KBM-7 (cell line): ENCODE measurements around the gene IL34.

ENCODE experiments used
- DNase-seq: peaks from one replicate; pipeline ENCODE4 v3.0.0-alpha.2; 2015
- in situ Hi-C: fragments of 300-500 bp; cut with MboI; formaldehyde crosslinking; loops from 2 replicates; pipeline ENCODE4 v1.14.3; 2020; ENCODE audit warnings: low sequenced_read_pairs, low pct_unique_long_range_greater_than_20kb, mixed read lengths

IL34 gene

DNA sequence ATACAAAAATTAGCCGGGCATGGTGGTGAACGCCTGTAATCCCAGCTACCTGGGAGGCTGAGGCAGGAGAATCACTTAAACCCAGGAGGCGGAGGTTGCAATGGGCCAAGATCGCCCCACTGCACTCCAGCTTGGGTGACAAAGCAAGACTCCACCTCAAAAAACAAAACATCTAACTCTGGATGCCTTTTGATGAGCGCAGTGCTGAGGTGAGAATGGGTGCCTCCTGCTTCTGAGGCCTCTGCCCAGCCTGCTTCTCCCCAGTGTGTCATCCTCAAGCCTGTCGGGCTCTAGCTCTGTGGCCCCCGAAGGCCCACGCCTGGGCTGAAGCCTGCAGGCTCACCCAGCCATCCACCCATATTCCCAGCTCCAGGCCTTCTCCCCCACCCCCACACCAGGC, 50.0 kb downstream of the IL34 start:
- in situ Hi-C loops = no loop called here
- no peak for DNase-seq

DNA sequence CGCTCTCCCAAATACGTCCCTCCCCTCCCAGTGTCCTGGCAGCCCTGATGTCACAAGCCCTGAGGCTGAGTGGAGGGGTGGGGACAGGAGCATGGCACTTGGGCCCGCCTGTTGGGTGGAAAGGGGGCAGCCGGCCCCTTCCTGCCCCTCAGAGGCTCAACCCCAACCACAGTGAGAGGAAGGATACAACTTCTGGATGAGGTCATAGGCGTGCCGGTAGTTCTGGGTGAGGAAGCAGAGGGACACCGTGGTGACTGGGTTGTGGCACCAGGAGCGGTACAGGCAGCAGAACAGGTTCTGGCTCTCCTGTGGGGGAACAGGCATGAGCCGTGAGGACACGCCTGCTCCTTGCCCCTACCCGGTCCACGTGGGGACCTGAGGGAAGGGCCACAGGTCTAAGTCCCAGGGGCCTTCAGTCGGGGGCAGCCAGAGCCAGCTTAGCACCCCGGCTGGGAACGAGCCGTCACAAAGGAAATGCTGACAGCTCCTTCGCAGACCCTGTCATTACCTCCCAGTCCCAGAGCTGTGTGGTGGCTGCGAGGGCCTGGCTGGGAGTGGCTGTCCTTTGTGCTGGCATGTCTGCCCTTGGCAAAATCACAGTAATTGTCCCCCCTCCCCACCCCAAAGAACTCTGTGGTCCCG, 50.7 kb downstream of the IL34 start:
- DNase-seq = peak; percentile 69
- in situ Hi-C loops = no loop called here

DNA sequence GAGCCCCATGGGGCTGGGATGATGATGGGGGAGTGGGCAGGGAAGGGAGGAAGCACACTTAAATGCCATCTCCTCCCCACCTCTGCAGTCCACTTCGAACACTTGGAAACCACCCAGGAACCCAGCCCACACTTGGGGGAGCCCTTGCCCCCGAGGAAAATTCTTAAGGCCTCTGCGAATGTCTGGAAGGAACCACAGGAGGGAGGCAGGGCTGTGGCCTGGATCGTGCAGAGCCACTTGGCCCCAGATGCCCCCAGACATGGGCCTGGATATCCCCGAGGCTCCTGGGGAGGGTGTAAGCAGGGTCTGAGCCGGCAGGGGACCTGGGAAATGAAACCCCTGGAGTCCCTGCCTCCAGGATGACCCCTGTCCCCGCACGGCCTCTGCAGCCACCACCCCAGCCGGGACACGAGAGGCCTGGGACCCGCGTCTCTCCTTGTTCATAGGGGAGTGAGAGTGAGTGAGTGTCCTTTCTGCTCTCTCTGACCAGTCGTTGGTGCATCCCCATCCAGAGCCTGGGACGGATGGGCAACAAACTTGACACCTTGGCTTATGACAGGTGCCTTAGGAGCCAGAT, 51.3 kb downstream of the IL34 start:
- no peak for DNase-seq
- in situ Hi-C loops = no loop called here

DNA sequence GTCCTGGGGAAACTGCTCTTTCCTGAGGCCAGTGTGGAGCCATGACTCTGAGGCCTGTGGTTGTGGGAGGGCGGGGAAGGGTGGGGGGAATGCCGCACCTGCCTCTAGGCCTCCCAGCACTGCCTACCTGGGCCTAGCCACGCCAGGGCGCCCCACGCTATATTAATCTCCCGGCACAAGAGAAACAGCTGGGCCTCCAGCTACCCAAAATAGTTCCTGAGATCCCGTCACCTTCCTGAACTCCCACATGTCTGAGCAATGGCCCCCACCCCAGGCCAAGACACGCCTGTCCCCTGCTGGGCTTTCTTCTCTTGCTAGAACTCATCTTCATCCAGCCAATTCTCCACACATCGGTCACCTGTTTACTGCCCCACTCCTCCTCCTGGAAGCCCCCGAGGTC, 52.5 kb downstream of the IL34 start:
- DNase-seq = no peak
- in situ Hi-C loops = no loop called here

DNA sequence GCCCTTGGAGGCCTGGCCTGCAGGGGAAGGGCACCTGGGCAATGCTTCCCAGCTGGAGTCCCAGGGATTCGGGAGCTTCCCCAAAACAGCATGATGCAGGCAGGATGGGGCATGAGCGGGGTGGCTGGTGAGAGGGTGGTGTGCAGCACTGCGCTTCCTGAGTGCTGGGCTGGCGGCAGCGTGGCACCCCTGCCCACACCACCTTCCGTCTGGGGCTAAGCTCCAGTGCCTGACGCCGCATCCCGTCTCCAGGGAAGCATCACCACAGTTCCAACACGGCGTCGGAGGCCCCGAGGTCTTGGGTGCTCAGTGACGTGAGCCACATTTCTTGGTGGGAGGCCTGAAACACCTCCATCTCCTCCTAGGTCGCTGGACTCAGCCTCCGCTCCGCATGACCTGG, 53.3 kb downstream of the IL34 start:
- in situ Hi-C loops = no loop called here
- no peak for DNase-seq

DNA sequence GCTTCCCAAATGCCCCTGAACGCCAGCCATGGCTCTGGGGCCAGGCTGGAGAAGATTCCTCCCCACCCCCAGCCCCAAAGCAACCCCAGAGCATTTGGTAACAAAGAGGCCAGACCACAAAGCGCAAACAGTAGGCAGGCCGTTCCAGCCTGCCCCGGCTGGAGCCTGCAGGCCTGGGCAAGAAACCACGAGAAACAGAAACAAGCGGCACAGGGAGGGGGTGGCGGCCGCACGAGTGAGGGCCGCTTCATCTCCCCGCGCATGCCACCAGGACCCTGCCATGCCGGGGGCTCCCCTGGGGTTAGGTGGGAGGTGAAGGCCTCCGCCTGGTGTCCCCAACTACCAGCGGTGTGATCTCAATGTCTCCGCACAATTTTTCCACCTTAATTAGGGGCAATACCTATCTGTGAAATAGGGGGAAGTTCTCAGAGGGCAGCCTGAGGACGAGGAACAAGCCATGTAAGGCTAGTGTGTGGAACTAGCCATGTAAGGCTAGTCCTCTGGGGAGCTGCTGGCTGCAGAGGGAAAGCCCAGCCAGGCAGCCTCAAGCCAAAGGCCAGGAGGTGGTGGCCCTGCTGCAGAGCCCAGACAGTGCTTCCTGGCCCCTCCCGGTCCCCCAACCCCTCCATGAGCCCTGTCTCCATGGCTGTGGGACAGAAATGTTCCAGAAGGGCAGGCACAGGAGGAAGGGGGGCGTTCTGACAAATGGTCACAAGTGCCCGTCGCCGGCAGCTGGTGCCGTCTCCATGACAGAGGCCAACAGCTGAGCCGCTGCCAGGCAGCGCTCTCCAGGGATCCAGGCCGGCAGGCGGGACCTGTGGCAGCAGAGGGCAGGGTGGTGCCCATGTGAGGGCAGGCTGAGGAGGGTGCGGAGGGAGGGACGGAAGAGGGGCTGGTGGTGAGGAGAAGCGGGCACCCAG, 54.0 kb downstream of the IL34 start:
- peak; percentile 59 for DNase-seq
- in situ Hi-C loops = no loop called here

DNA sequence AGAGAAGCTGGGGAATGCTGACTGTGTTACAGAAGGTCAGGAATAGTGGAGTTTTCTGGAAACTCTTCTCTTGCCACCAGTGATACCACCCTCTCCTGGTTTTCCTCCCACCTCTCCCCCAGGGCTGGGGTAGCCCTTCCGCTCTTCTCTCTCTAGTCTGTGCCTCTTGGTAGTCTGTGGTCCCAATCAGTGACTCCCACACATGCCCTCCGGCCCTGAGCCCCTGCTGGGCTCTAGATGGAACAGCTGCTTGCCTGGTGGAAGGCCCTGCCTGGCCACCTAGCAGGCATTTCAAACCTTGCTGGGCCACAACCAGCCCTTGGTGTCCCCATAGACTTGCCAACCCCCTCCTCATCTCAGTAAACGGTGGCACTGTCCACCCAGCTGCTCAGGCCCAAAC, 54.7 kb downstream of the IL34 start:
- DNase-seq = no peak
- in situ Hi-C loops = no loop called here

DNA sequence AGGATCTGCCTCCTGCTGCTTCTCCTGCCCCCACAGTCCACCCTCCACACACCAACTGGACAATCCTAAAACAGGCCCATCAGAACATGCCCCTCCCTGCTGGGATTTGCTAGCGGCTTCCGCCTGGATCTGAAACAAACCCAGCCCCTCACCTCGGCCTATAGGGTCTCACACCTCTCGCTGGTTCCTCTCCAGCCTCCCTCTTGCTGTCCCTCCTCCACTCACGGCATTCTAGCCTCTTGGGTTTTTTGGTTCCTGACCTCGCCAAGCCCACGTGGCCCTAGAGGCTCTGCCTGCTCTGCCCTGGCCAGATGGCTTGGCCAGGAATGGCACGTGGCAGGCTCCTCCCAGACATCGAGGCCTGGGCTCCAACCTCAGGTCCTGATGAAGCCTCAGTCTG, 55.2 kb downstream of the IL34 start:
- in situ Hi-C loops = no loop called here

DNA sequence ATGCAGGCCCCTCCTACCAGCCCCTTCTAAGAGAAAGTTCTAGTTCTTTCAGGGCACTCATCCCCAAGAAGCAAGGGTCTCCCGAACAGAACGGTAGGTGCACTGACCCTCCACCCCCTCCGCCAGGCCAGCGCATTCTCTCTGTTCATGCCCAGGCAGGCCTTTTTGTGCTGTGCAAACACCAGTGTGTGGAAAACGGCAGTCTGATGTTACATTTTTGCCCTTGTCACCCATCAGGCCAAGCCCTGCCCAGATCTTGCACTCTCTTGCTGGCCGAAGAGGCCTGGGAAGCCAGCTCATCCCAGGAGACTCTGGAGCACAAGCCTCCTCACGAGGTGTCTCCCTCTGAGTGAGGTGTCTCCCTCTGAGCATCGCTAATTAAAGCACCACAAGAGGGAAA, 55.6 kb downstream of the IL34 start:
- in situ Hi-C loops = no loop called here
- DNase-seq = no peak

More for the DNA sequence above, 55.2 kb downstream of the IL34 start:
- no peak for DNase-seq

DNA sequence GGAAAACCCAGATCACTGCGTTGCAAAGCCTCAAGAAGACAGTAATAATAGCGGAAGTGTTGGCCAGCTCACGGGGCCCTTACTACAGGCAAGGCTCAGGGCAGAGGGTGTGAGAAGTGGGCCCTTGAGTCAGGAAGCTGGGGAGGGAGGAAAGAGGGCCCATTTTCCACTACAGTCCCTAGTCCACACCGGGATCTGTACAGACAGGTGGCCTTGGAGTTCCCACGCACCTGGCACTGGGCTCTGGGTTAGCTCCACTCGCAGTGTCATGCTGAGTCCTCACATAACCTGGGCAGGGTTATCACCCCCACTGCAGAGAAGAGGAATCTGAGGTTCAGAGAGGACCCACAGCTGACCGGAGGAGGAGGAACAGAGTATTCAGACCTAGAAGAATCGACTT, 56.3 kb downstream of the IL34 start:
- no peak for DNase-seq

DNA sequence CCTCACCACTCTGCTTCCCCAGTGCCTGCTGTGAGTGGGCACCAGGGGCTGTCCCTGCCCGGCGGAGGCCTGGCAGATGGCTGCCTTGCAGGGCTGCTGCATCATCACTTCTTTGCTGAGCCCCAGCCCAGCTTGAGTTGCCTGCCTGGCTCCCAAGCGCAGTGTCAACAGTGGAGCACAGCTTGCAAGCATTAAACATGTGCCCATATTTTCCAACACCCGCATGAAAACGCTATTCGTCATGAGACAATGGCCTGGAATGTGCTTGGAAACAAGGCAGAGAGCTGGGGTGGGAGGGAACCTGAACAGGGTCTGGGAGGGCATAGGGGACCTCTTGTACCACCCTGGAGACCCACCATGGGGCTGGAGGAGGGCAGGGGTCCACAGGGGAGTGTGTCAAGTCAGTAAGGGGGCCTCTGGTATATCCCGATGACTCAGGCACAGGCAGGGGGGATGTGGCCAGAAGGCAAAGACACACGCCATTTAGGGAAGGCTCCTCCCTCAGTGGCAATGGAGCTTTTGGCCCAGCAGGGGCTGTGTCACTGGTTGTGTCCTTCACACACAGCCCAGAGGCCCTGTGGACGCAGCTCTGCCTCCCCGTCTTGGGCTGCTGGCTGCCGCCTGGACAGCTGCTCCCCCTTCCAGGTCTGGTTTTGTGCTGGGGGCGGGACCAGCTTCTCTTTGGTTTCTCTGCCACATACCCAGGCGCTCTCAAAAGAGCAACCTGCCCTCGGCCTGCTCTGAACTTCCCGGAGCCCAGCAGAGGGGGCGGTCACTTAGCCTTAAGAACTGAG, 56.9 kb downstream of the IL34 start:
- DNase-seq = no peak
- in situ Hi-C loops = no loop called here

More for the DNA sequence above, 56.3 kb downstream of the IL34 start:
- in situ Hi-C loops = no loop called here

DNA sequence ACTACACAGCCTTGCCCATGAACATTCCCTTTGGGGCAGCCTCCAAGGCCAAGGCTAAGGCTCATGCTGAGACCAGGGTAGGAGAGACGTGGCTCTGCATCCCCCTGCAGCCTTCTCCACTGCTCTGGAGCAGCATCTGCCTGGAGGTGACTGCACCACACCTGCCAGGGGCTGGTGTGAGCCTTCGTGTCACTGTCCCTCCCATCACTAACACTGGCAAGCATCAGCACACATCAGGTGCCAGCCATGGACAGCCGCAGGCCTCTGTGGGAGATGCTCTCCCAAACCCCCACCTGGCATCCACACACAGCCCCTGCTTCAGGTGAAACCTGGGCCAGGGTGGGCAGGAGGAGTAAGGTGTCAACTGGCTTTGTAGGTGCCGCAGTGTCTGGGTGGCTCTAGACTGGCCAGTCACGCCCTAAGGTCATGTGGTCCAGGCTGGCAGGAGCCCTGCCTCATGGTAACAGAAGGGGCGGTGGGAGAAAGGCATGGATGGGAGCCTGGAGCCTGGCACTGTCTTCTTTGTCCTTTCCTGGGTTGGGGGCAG, 57.5 kb downstream of the IL34 start:
- in situ Hi-C loops = no loop called here
- DNase-seq = no peak

DNA sequence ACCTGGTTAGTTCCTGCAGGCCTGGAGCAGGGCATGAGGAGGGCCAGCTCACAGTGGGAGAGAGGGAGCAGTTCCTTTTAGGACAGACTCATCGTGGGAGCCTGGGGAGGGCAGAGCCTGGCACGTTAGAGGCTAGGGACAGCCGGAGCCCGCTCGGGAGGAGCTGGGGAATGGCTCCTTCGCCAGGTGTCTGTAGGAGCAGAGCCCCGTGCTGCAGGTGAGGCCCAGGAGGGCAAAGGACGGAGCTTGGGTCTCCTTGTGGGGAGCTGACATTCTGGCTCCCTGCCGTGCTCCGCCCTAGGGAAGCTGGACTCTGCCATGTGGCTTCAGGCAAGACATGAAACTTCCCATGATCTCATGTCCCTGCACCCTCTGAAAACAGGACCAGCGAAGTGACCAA, 58.2 kb downstream of the IL34 start:
- DNase-seq = no peak

DNA sequence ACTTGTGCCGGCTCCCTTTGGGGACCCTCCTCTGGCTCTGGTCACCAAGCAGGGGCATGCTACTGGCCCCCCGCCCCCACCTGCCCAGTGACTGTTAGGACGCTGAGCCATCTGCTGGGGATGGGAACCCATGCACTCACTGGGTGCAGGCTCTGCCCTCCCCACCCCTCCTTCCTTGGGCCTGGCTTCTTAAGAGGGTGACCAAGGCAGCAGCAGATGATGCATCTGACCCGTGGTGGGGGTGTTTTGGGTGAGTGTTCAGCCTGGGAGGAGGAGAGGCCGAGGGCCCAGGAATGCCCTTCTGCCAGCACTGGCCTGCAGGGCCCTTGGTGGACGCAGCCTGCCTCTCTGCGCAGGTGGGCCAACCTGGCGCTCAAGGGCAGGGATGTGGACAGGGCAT, 58.7 kb downstream of the IL34 start:
- in situ Hi-C loops = no loop called here

More for the DNA sequence above, 58.2 kb downstream of the IL34 start:
- in situ Hi-C loops = no loop called here

DNA sequence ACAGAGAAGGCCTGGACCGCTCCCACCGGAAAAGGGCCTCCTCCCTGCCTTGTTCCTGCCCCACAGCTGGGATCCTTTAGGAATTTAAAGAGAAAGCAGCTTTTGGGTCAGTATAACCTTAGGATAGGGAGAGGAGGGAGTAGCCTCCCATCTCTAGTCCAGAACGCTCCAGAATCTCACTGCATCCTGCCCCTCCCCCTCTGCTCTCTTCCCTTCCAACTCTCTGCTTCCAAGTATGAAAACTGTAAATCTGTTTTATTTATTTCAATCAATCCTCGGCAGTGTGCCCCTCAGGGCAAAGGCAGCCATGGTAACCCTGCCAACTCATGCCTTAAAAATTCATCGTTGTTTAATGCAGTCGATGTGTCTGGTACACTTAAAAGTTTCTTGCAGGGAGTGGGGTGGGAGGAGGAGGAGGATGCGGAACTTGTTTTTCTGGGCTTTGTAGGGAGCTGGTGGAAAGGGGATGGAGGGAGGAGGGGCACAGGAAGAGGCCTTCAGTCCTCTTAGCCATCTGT, 60.6 kb downstream of the IL34 start:
- in situ Hi-C loops = no loop called here
- DNase-seq = no peak

More for the DNA sequence above, 58.7 kb downstream of the IL34 start:
- DNase-seq = no peak

DNA sequence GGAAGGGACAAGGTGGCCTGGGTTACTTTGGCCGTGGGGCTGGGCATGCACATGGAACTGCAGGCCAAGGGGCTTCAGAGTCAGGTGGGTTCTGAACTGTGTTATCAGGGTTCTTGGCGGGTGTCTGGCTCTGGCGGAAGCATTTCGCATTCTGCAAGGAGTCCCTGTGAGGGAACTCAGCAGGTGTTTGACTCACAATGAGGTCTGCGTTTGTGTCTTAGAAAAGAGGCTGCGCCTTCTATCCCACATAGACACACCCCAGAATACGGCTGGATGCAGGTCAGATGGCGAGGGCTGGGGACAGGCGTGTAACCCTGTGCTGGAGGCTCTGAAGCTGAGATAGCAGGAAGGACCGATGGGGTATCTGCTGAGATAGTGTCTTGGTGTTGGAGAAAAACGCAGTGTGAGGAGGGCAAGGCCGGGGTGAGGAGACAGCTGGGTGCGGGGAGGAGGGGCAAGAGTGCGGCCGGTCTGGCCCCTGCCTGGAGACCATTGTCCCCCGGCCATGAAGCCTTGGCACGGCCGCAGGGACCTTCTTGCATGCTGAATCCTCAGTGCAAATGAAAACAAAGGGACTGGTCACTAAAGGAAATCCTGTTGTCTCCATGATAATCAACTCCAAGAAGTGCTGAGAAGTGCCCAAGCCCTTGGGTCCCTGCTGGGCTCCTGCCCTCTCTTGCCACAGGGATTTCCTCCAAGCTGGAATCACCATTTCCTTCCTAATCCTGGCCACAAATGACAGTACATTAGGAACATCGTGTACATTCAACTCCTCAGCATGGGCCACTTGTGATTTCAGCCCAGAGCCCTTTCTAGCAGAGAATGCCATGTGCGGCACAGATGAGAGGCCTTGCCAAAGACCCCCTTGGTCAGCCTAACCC, 62.2 kb downstream of the IL34 start:
- in situ Hi-C loops = no loop called here
- DNase-seq = no peak

DNA sequence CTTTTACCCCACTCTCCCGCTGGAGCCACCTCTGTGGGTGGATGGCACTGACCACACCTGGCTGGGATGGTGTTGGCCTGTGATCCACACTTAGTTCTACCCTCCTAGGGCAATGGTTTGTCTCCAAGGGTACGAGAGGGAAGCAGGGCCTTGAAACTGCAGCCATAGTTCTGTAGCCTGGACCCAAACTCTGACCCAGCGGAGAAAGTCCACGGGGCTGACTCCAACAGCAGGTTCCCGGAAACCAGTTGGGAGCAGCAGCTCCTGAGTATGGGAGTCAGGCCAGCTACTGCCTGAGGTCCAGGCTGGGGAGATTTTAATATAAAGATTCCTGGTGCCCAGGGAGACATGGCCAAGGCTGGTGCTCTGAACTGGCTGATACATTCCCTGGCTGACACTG, 63.1 kb downstream of the IL34 start:
- in situ Hi-C loops = no loop called here
- DNase-seq = no peak

DNA sequence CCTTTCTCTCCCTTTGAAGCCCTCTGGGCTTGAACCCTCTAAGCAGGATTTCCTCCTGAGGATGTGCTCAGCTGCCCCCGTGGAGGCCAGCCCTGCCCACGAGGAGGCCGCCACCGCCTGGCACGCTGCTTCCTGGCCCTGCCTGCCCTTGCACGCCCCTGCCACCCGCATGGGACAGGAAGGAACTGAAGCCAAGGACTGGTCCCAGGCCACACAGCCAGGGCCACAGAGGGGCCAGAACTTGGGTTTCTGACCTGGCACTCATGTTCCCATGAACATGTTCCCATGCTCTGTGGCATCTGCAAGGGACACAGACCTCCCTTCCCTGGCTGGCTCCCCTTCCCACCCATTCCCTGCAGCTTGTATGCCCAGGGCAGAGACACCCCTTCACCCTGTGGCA, 63.6 kb downstream of the IL34 start:
- in situ Hi-C loops = no loop called here
- no peak for DNase-seq
